Hematopoietic multipotent progenitor cell (in vitro differentiated cells): ENCODE measurements around the gene SQSTM1. TPM values are rescaled to one million over a fixed set of nuclear protein-coding genes. Genes with fewer than 3 reads are reported as not detected.
A peak's percentile ranks its signal among the peaks of the same experiment; 100 is the strongest.

ENCODE experiments used
- DNase-seq, 3 donors: peaks; one replicate each; pipeline ENCODE4 v3.0.0-alpha.2; 2011 to 2015; ENCODE audit warnings: low read depth in 2 of 3, low spot score in 2 of 3
- total RNA-seq: library from RNA; depleted of rRNA; stranded (reverse); fragments of >200 nt; gene quantifications from one replicate; pipeline ENCODE4 v1.2.3, GENCODE V29; 2012

Gene SQSTM1
- total RNA-seq, 1 donor, result 225 TPM

DNA sequence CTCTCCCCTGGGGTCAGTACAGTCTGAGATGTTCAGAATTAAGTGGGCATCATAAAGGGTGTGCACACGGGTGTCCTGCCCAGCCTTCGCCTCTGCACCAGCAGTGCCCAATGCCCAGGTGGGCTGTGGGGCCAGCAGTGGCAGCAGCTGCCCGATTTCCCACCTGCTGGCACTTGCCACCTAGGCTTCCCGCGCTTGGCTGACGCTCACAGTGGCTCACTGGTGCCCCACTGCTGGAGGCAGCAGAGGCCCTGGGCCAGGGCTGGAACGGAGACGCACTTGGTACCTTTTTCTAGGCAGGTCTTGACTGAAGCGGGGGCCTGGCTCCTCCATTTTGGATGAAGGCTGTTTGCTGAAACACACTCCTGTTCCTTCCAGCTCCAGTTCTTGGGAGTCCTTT, 20.9 kb downstream of the SQSTM1 start:
- no peak for DNase-seq

DNA sequence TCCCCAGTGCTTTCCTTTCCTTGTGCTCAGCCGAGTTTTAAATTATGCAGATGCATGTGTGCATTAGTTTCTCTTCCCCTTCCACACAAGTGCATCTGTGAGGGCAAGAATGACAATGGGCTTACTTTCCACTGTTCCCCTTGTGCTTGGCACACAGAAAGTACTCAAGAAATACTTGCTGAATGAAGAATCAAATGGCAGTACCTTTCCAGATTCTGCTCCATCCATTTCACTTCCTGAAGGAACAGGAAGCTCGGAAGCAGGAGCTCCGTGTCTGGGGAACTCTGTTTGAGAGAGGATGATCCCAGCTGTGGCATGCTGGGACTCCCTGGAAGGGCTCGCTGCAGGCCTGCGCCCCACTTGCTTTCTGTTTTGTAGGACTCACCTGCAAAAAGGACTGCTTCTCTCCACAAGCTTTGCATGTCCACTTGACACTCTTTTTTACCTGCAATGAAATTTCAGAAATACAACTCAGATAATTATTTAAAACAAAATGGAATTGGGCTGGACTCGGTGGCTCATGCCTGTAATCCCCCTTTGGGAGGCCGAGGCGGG, 32.4 kb downstream of the SQSTM1 start:
- DNase-seq, result no peak

GRCh38 chr5:179854356-179854755, 33.7 kb downstream of the SQSTM1 start:
- DNase-seq, result no peak

DNA sequence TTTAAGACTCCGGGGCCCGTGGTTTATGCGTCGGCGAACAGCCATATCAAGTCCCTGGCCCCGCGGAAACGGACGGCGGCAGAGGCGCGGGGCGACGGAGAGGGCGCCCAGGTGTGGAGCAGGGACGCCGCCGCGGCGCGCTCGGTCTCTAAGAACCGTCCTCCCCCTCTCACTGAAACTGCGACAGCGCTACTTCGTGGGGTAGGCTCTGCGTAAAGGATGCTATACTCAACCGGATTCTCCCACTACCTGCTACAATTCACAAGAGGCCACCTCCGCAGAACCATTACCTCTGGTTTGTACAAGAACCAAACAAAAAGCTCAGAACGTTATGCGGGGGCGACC, 37.5 kb downstream of the SQSTM1 start:
- DNase-seq, result peak in 1 of 3 donors; percentile 27

DNA sequence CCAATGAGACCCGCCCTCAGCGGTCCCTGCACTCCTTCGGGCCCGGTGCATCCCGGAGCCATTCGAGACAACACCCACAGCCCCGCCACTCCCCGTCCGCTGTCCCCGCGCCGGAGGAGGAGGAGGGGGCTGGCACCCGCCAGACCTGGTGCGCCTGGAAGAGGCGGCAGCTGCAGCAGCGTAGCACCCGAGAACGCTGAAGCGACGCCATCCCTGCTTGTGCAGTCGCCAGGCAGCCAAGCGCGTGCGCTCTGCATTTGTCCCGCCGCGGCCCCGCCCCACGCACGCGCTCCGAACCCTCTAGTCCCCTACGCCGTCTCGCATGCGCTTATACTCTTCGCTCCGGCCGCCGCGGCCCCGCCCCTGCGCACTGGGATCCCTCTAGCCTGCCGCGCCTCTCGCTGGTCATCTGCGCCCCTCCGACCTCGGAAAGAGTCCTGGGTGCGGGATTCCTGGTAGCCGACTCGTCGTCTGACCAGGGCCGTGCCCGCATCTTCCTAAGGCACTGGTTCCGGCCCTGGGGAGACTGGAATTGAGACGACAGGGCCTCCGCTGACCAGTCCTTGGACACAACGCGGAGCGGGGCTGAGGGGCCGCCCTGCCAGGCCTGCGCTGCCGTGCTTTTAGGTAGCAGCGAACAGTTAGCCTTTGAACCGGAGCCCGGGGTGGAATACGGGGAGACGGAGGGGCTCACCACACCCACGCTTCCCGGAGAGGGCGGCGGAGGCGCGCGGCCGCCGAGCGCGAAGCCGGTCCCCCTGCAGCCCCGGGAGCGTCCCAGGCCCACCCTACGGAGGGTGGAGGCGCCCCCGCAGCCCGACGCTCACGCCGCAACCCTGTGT, 38.1 kb downstream of the SQSTM1 start, which contains the start of gene MRNIP:
TSS of gene MRNIP (minus strand) at position 232 of the 842 bp plus-strand sequence. CDS start at position 211, 21 bp downstream.
- DNase-seq, result peak; percentile 73 to 93 (median 91)

GRCh38 chr5:179860301-179860700, 39.6 kb downstream of the SQSTM1 start:
- DNase-seq, result no peak

GRCh38 chr5:179862296-179862695, 41.6 kb downstream of the SQSTM1 start:
- no peak for DNase-seq

DNA sequence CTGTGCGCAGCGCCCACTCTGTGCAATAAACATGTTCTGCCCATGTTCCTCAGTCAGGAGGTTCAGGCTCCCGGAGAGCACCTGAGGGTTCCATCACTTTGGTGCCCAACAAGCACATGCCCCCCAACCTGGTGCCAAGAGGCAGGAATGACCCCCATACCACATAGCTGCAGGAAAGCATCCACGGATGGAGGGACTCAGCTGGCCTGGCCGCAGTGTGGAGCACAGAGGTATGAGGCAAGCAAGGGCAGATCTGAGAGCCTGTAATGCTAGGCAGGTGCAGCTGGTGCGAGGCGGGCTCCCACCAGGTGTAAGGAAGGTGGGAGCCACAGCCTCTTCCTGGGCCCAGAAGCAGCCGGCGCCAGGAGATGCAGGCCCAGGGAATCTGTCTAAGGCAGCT, 42.2 kb downstream of the SQSTM1 start:
- no peak for DNase-seq

GRCh38 chr5:179863449-179864085, 42.9 kb downstream of the SQSTM1 start:
- DNase-seq, result no peak

DNA sequence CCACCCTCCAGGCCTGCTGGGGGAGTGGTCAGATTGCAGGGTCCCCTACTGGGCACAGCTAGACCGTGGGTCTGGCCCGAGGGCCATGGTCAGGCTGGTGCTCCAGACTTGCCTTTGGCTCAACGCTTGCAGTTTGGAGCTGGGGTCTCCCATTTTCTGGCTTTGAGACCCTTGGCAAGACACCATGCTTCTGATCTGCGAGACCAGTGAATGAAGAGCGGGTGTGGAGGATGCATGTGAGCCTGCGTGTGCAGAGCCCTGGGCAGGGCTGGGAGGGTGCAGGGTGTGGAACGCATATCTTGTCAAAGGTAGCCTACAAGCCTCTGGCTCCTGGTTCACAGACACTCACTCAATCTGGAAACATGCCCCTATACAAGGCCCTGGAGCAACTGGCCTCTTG, 44.0 kb downstream of the SQSTM1 start:
- DNase-seq, result no peak

DNA sequence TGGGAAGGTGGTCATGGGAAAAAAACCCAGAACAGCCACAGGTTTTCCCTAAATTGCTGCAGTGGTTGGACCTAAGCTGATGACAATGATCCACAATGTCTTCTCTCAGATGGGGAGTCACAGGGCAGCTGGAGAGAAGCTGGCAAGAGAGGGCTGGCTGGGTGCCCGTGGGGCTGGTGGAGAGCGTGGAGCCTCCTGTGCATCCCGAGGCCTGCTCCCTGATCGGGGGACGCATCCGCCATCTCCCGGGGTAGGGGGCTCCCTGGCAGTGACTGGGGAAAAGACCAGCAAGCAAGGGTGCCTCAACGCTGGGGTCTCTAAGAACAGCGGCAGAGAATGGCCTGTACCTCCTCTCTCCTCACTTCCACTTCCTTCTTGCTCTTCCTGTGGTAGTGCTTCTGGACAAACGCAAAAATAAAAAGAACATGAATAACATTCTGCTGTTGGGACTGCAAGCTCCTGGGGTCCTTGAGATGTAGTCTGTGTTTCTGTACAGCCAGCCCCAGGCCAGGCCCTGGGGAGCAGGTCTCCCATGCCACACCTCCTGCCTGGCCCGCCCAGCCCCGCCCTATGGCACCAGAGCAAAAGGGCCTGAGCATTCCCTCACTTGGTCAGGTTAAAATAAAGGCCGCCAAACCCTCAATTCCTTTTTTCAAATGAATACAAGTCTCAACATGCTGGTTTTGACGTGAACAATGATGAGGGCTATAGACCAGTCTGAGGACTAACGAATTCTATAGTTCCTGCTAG, 45.0 kb downstream of the SQSTM1 start:
- DNase-seq, result no peak

DNA sequence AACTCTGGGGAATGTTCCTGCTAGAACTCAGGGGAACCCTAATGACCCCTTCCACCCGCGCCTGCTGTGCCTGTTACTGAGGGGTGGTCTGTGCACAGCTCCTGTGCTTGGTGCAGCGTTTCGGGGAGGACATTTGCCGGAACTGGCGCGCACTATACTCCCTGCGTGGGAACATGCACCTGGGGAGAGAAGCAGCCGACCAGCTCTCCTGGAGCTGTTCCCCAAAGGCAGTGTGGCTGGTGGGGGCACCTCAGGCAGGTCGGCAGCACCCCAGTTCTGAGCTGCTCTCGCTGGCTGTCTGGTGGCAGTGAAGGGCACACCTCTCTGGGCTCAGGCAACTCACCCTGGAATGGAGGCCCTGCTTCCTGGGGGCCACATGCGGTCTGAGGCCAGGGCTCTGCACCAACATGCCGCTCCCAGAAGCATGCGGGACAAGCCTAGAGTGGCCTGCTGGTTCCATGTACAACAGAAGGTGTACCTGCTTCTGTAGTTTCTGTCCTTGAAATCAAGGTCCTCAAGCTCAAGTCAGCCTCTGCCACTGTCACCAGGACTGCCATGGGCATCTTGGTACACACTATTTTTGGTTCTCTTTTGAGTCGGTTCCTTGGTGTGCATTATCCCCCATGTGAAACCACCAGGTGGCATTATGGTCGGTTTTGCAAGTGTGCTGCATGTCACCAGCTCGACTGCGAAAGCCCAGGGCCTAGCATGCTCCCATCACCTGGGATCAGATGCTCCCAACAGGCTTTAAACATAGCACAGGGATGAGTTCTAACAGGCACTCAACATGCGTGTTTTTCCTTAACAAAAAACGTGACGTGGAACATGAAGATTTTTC, 45.8 kb downstream of the SQSTM1 start:
- peak in 1 of 3 donors; percentile 20 for DNase-seq

DNA sequence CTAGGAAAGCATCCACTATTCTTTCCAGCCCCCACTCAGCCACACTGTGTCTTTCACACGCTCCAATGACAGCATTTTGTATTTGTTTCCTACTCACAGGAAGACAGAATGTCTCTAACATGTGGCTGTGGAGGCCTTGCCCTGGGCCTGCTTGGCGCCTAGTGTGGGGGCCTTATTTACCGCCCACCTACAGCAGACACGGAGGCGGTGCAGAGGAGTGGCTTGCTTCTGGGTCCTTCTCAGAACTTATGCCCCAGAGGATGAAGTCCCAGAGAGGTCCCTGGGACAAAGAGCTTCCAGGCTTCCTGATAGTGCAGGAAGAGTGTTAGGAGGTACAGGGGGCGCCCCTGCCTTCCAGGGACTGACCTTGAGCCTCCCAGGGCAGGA, 46.4 kb downstream of the SQSTM1 start:
- DNase-seq, result no peak

DNA sequence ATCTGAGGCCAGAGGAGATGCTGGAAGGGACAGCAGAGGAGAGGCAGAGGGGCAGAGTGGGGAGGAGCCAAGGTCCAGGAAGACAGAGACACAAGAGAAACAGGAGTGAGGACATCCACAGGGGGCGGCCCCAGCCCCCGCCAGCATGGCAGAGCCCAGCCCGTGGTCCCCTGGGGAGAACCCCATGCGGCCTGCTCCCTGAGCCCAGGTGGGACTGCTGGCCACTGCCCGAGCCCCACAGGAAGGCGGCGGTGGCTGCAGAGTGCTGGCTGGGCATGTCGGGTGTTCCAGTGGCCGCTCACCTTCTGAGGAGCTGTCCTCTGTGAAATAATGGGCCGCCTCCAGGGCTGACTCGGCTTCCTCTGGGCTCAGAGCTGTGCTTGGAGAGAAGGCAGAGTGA, 46.8 kb downstream of the SQSTM1 start:
- DNase-seq, result no peak

DNA sequence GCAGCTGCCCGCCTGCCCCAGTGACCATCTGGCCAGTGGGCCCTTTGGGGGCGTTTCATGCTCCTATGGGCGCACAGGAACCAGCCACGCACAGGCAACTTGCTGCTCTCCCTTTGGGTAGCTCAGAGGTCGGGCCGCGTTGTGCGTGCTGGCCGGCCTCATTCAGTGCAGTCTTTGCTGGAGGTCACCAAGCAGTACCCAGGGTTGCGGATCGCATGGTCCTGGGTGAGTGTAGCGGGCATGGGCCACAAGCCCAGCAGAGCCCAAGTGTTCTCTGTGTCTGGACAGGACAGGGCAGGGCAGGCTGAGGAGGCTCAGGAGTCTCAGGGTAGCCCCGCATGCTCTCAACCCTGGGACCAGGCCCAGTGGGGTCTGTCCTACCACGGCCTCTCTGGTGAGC, 47.8 kb downstream of the SQSTM1 start:
- no peak for DNase-seq

GRCh38 chr5:179869101-179869500, 48.4 kb downstream of the SQSTM1 start:
- no peak for DNase-seq

DNA sequence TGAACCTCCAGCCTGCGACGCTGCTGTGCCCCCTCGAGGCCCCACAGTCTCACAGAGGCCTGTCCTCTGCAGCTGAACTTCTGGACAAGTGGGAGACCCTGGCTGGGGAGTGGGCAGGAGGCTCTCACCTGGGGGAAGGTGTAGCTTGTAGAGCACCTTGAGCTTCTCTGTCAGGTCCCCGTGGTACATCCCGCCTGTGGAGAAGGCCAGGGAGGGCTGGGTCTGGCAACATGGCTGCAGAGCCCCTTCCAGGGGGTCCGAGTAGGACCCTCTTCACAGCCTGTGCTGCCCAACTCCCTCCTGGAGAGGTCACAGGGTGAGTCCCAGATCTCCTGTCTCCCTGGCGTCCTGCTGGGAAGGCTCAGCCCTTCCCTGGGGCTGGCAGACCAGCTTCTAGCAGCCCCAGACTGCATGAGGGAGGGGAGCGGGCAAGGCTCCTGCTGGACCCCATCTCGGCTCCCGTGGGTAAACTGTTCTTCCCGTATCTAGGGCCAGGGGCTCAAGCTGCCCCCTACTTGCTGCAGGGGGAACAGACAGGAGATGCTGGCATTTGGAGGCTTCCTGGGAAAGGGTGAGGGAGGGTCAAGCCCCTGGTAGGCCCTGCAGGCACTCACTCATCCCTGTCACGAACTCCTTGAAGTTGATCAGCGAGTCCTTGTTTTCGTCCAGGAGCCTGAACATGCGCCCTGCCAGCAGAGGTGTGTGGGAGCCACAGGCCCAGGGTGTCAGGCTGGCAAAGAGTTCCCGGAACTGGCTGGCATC, 49.1 kb downstream of the SQSTM1 start:
- no peak for DNase-seq

DNA sequence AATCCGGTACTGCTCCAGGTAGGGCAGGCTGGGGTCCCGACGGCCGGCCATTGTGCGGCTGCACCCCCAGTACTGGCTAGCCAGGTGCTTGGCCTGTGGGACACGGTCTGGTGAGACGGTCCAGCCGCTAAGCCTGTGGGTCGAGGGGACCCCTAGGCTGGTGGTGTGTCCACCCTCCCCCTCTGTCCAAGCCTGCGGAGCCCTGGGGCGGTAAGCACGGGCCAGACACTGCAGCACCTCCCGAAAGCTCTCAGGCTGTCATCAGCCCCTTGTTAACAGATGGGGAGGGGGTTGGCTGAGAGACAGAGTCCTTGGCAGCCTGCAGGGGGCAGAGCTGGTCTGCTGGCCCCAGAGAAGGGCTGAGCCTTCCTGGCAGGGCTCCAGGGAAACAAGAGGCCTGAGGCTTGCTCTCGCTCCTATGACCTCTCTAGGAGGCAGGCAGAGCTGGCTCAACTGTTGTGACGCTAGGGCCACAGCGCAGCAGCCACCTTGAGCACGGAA, 49.7 kb downstream of the SQSTM1 start:
- DNase-seq, result peak in 2 of 3 donors; percentile 56 to 57

DNA sequence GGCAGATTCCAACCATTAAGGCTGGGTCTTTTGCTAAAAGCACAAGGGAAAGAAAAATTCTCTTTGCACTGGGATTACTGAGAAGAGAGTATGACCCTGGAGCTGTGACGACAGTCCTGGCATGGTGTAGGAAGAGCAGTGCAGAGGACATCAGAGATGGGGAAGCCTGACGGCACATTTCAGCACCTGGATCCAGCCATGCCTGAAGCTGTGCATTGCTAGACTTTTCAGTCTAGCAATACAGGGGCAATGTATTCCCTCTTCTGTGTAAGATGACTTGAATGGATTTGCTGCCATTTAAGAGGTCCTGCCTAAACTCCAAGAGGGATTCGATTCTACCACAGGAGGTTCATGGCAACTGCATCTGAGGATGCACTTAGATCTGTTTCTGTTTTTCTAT, 50.2 kb downstream of the SQSTM1 start:
- no peak for DNase-seq
